ENCODE data around the gene SLC9A3. TPM values are rescaled to one million over a fixed set of nuclear protein-coding genes. Genes with fewer than 3 reads are reported as not detected.

Gene SLC9A3
- 0.66 and 0.68 TPM in 2 replicates for total RNA-seq

GRCh38 chr5:524234-524972 is at the start of gene SLC9A3:
Gene SLC9A3, minus strand, starts transcription at chr5:524449.

GRCh38 chr5:442335-443238 is 81.7 kb downstream of the SLC9A3 start, which contains the start of gene EXOC3:
Gene EXOC3, plus strand, starts transcription at chr5:443176. Its CDS starts 3,030 bp downstream, at chr5:446206.

Other genes starting within 250 kb of the SLC9A3 start
- 24.2 and 28.8 TPM in 2 replicates for gene AHRR, start 202.7 kb downstream of the SLC9A3 start, total RNA-seq
- 48.4 and 51.2 TPM in 2 replicates for gene EXOC3, start 81.3 kb downstream of the SLC9A3 start, total RNA-seq
- 1.3 and 2.0 TPM in 2 replicates for gene CEP72, start 87.9 kb upstream of the SLC9A3 start, total RNA-seq
- gene TPPP, start 168.9 kb upstream of the SLC9A3 start, total RNA-seq: 0.93 and 1.1 TPM in 2 replicates

Measured in aortic smooth muscle cell (primary cell).